Fibroblast of gingiva (primary cell): ENCODE measurements around the gene PFN3.

Experiments used
- DNase-seq: peaks from one replicate; pipeline ENCODE4 v3.0.0-alpha.2; 2011; ENCODE audit warnings: low read depth

The PFN3 gene

GRCh38 chr5:177437623-177438022, 37.2 kb upstream of the PFN3 start:
- DNase-seq, result no peak

GRCh38 chr5:177435847-177436536, 35.5 kb upstream of the PFN3 start:
- no peak for DNase-seq

- no peak for DNase-seq
Measured at GRCh38 chr5:177434942-177435738, 34.7 kb upstream of the PFN3 start.

- DNase-seq, result no peak
Measured at GRCh38 chr5:177434437-177434836, 34.0 kb upstream of the PFN3 start.

- no peak for DNase-seq
Measured at GRCh38 chr5:177433658-177434217, 33.3 kb upstream of the PFN3 start.

- DNase-seq, result no peak
Measured at GRCh38 chr5:177432839-177433657, 32.6 kb upstream of the PFN3 start.

- no peak for DNase-seq
Measured at GRCh38 chr5:177432143-177432838, 31.8 kb upstream of the PFN3 start.

- no peak for DNase-seq
Measured at GRCh38 chr5:177431317-177432142, 31.1 kb upstream of the PFN3 start.

GRCh38 chr5:177430972-177431316, 30.5 kb upstream of the PFN3 start:
- no peak for DNase-seq

GRCh38 chr5:177430140-177430951, 29.9 kb upstream of the PFN3 start:
- no peak for DNase-seq

GRCh38 chr5:177429248-177430040, 29.0 kb upstream of the PFN3 start:
- DNase-seq, result no peak

GRCh38 chr5:177428574-177429217, 28.2 kb upstream of the PFN3 start:
- no peak for DNase-seq

GRCh38 chr5:177427919-177428573, 27.6 kb upstream of the PFN3 start:
- DNase-seq, result no peak

GRCh38 chr5:177427211-177427822, 26.9 kb upstream of the PFN3 start:
- no peak for DNase-seq

- peak; percentile 18 for DNase-seq
Measured at GRCh38 chr5:177426566-177427210, 26.2 kb upstream of the PFN3 start, which contains the start of gene GRK6. TSS of gene GRK6 (plus strand) at chr5:177426676. CDS start at chr5:177426846, 170 bp downstream.

GRCh38 chr5:177425801-177426565, 25.5 kb upstream of the PFN3 start:
- peak; percentile 100 for DNase-seq
